ENCODE data around the gene RANGAP1.

The RANGAP1 gene

GRCh38 chr22:41285820-41286638 lies at the start of gene RANGAP1:
Gene RANGAP1 (minus strand): TSS chr22:41286187. CDS start chr22:41281044, 5,143 bp downstream.
- DNase-seq, result peak; percentile 95

GRCh38 chr22:41334951-41335635 lies 49.1 kb upstream of the RANGAP1 start:
- no peak for DNase-seq

GRCh38 chr22:41334215-41334614 lies 48.2 kb upstream of the RANGAP1 start:
- DNase-seq, result no peak

GRCh38 chr22:41333806-41334205 lies 47.8 kb upstream of the RANGAP1 start:
- no peak for DNase-seq

- no peak for DNase-seq
Observed at GRCh38 chr22:41332217-41332939, 46.4 kb upstream of the RANGAP1 start.

GRCh38 chr22:41330169-41330568 lies 44.2 kb upstream of the RANGAP1 start:
- no peak for DNase-seq

GRCh38 chr22:41327124-41327523 lies 41.1 kb upstream of the RANGAP1 start:
- DNase-seq, result no peak

GRCh38 chr22:41324821-41325528 lies 39.0 kb upstream of the RANGAP1 start:
- no peak for DNase-seq

- DNase-seq, result no peak
Observed at GRCh38 chr22:41320416-41321240, 34.6 kb upstream of the RANGAP1 start.

- no peak for DNase-seq
Observed at GRCh38 chr22:41315586-41315985, 29.6 kb upstream of the RANGAP1 start.

GRCh38 chr22:41314821-41315220 lies 28.8 kb upstream of the RANGAP1 start:
- no peak for DNase-seq

- DNase-seq, result no peak
Observed at GRCh38 chr22:41311487-41311886, 25.5 kb upstream of the RANGAP1 start.

GRCh38 chr22:41310336-41310735 lies 24.3 kb upstream of the RANGAP1 start:
- DNase-seq, result no peak

- DNase-seq, result no peak
Observed at GRCh38 chr22:41308544-41308947, 22.6 kb upstream of the RANGAP1 start.

- no peak for DNase-seq
Observed at GRCh38 chr22:41308054-41308453, 22.1 kb upstream of the RANGAP1 start.

GRCh38 chr22:41305646-41306045 lies 19.7 kb upstream of the RANGAP1 start:
- no peak for DNase-seq

- no peak for DNase-seq
Observed at GRCh38 chr22:41302811-41303210, 16.8 kb upstream of the RANGAP1 start.

GRCh38 chr22:41302021-41302767 lies 16.2 kb upstream of the RANGAP1 start:
- no peak for DNase-seq

GRCh38 chr22:41301085-41302020 lies 15.4 kb upstream of the RANGAP1 start, which contains the start of gene ZC3H7B:
Gene ZC3H7B (plus strand): TSS chr22:41301525. CDS start chr22:41320661, 19,136 bp downstream.
- peak; percentile 65 for DNase-seq

- no peak for DNase-seq
Observed at GRCh38 chr22:41300661-41301060, 14.7 kb upstream of the RANGAP1 start.

Data from NCI-H510A (cell line).